Common myeloid progenitor, CD34-positive (primary cell): ENCODE results near the gene NAGK.
"Not testable (repeated sequence)": the region's sequence is repeated elsewhere in the genome, so short reads cannot be mapped to it uniquely, and the experiment has no call there.

Source experiments
- CTCF ChIA-PET: fragments of 350-600 bp; sonication (Branson Sonifier 250); formaldehyde crosslinking; loops from one replicate; lab custom pipeline; 2021; ENCODE audit warnings: antibody characterized with exemption; lab: Charles Lee
- POLR2A ChIA-PET: fragments of 350-600 bp; sonication (Branson Sonifier 250); formaldehyde crosslinking; loops from one replicate; lab custom pipeline; 2021; ENCODE audit warnings: antibody characterized with exemption; lab: Charles Lee
- DNase-seq, 3 donors: peaks; one replicate each; pipeline versions ENCODE4 v3.0.0 to v3.0.0-alpha.2; 2013
- H3K27ac ChIP-seq, 2 experiments: 1 replicate in 1 of 2; 2 replicates in 1 of 2; pipeline ENCODE4 v1.7.0; 2013; ENCODE audit warnings: inconsistent platforms in 2 of 2, low read length in 2 of 2, mild to moderate bottlenecking in 2 of 2, low read depth in 1 of 2, moderate library complexity in 1 of 2; ENCODE audit not compliant: severe bottlenecking in 2 of 2, insufficient read depth in 1 of 2, poor library complexity in 1 of 2
- H3K27me3 ChIP-seq, 5 experiments: replicated peaks in 2 of 5; 1 replicate in 3 of 5; 2 replicates in 2 of 5; pipeline versions ENCODE4 v1.6.1 to v1.7.0; 2013; ENCODE audit warnings: low read length in 4 of 5, mild to moderate bottlenecking in 2 of 5, moderate library complexity in 2 of 5, inconsistent platforms in 1 of 5; ENCODE audit not compliant: insufficient read depth in 5 of 5, control insufficient read depth in 4 of 5
- H3K36me3 ChIP-seq, 4 experiments: 1 replicate in 2 of 4; 2 replicates in 2 of 4; pipeline versions ENCODE4 v1.6.1 to v1.7.0; 2013; ENCODE audit warnings: low read length in 3 of 4, control low read depth in 1 of 4, mild to moderate bottlenecking in 1 of 4; ENCODE audit not compliant: control insufficient read depth in 4 of 4, insufficient read depth in 4 of 4
- H3K4me1 ChIP-seq, 4 experiments: 1 replicate in 3 of 4; 2 replicates in 1 of 4; pipeline versions ENCODE4 v1.6.1 to v1.7.1; 2013; ENCODE audit warnings: low read length in 3 of 4, mild to moderate bottlenecking in 3 of 4, control low read depth in 1 of 4, inconsistent platforms in 1 of 4, moderate library complexity in 1 of 4; ENCODE audit not compliant: control insufficient read depth in 4 of 4, insufficient read depth in 4 of 4; ENCODE audit errors: control extremely low read depth in 1 of 4
- H3K4me3 ChIP-seq, 7 experiments: 1 replicate in 4 of 7; 2 replicates in 3 of 7; pipeline versions ENCODE4 v1.5.1 to v1.7.0; 2013; ENCODE audit warnings: mild to moderate bottlenecking in 7 of 7, low read length in 6 of 7, moderate library complexity in 6 of 7, inconsistent platforms in 2 of 7, low read depth in 2 of 7, control low read depth in 1 of 7; ENCODE audit not compliant: insufficient read depth in 4 of 7, control insufficient read depth in 1 of 7; ENCODE audit errors: extremely low read depth in 1 of 7
- H3K9me3 ChIP-seq, 5 experiments: 1 replicate in 4 of 5; 2 replicates in 1 of 5; pipeline versions ENCODE4 v1.6.1 to v1.7.1; 2013; ENCODE audit warnings: low read length in 4 of 5, mild to moderate bottlenecking in 2 of 5, inconsistent platforms in 1 of 5, low read depth in 1 of 5, moderate library complexity in 1 of 5; ENCODE audit not compliant: control insufficient read depth in 4 of 5, insufficient read depth in 2 of 5; ENCODE audit errors: control extremely low read depth in 1 of 5
- WGBS: methylation state at CpG from one replicate; pipeline ENCODE4 v1.1.5; 2013; ENCODE audit not compliant: insufficient coverage; 5-methylcytosine and 5-hydroxymethylcytosine counted together

Gene NAGK

GRCh38 chr2:71103809-71104208, 35.4 kb downstream of the NAGK start:
- H3K27ac ChIP-seq = no peak overlapping the region
- H3K9me3 ChIP-seq = peaks cover 0 to 3% (median 0%) of the 10 kb centered on the region in 5 experiments
- 91% methylated on average over 4 of the region's 5 CpGs for WGBS
- H3K36me3 ChIP-seq = peaks cover 0 to 3% (median 0%) of the 10 kb centered on the region in 4 experiments
- ChIA-PET POLR2A (no interaction called here), CTCF (interaction anchor here (1.8 kb wide), 1 partner anchor 12 kb away, joined by 6 read pairs; no protein-coding TSS in a partner anchor)
- no peak overlapping the region for H3K4me3 ChIP-seq
- no peak for DNase-seq
- H3K4me1 ChIP-seq = peaks cover 0 to 11% (median 6%) of the 10 kb centered on the region in 4 experiments
- no peaks in the 10 kb centered on the region for H3K27me3 ChIP-seq

GRCh38 chr2:71106463-71106862, 38.0 kb downstream of the NAGK start:
- WGBS = no CpG with 5 or more reads among the region's 6 CpGs
- POLR2A ChIA-PET, H3K27me3 ChIP-seq, H3K27ac ChIP-seq, H3K36me3 ChIP-seq, CTCF ChIA-PET, H3K4me1 ChIP-seq, H3K9me3 ChIP-seq, DNase-seq, H3K4me3 ChIP-seq: not testable (repeated sequence)

- WGBS = no CpG with 5 or more reads among the region's 2 CpGs
- Histone ChIP-seq H3K4me3 (no peak overlapping the region), H3K27ac (no peak overlapping the region), H3K9me3 (peaks cover 0 to 3% (median 0%) of the 10 kb centered on the region in 5 experiments), H3K27me3 (no peaks in the 10 kb centered on the region), H3K4me1 (peaks cover 0 to 2% (median 0%) of the 10 kb centered on the region in 4 experiments), H3K36me3 (peaks cover 2 to 16% (median 6%) of the 10 kb centered on the region in 4 experiments)
- CTCF ChIA-PET = no interaction called here
- no peak for DNase-seq
- POLR2A ChIA-PET = no interaction called here
These were observed 39.6 kb downstream of the NAGK start for GRCh38 chr2:71108091-71108490.

GRCh38 chr2:71113843-71114242, 45.4 kb downstream of the NAGK start:
- H3K9me3 ChIP-seq = no peaks in the 10 kb centered on the region
- POLR2A ChIA-PET = no interaction called here
- CTCF ChIA-PET = interaction anchor here (0.6 kb wide), 1 partner anchor 96 kb away, joined by 3 read pairs; no protein-coding TSS in a partner anchor

GRCh38 chr2:71117063-71117462, 48.6 kb downstream of the NAGK start:
- H3K36me3 ChIP-seq = peaks cover 17 to 57% (median 26%) of the 10 kb centered on the region in 4 experiments
- CTCF ChIA-PET = no interaction called here
- no peaks in the 10 kb centered on the region for H3K4me1 ChIP-seq
- POLR2A ChIA-PET = no interaction called here
- H3K27ac ChIP-seq = no peak overlapping the region
- H3K27me3 ChIP-seq = no peaks in the 10 kb centered on the region
- H3K9me3 ChIP-seq = no peaks in the 10 kb centered on the region
- H3K4me3 ChIP-seq = no peak overlapping the region
- no peak for DNase-seq

More at GRCh38 chr2:71113843-71114242, 45.4 kb downstream of the NAGK start:
- no peak for DNase-seq
- 100% methylated on average over 1 of the region's 1 CpG for WGBS
- H3K4me3 ChIP-seq = no peak overlapping the region
- H3K36me3 ChIP-seq = peaks cover 8 to 47% (median 17%) of the 10 kb centered on the region in 4 experiments
- no peaks in the 10 kb centered on the region for H3K4me1 ChIP-seq
- no peaks in the 10 kb centered on the region for H3K27me3 ChIP-seq
- no peak overlapping the region for H3K27ac ChIP-seq

- no peak for DNase-seq
- H3K9me3 ChIP-seq = no peaks in the 10 kb centered on the region
- no peak overlapping the region for H3K4me3 ChIP-seq
- H3K27ac ChIP-seq = no peak overlapping the region
- H3K4me1 ChIP-seq = no peaks in the 10 kb centered on the region
- POLR2A ChIA-PET = no interaction called here
- 97% methylated on average over 5 of the region's 6 CpGs for WGBS
- H3K36me3 ChIP-seq = peaks cover 19 to 47% (median 25%) of the 10 kb centered on the region in 4 experiments
- CTCF ChIA-PET = no interaction called here
- H3K27me3 ChIP-seq = no peaks in the 10 kb centered on the region
These were observed 51.7 kb downstream of the NAGK start for GRCh38 chr2:71120195-71120594.

GRCh38 chr2:71121479-71121878, 53.0 kb downstream of the NAGK start:
- H3K27me3 ChIP-seq = no peaks in the 10 kb centered on the region
- no peaks in the 10 kb centered on the region for H3K4me1 ChIP-seq
- DNase-seq = no peak
- ChIA-PET CTCF (interaction anchor here (0.5 to 1.3 kb wide), 5 partner anchors 10 to 70 kb away, joined by 3 to 4 read pairs (median 3); no protein-coding TSS in a partner anchor), POLR2A (no interaction called here)
- peaks cover 19 to 46% (median 26%) of the 10 kb centered on the region in 4 experiments for H3K36me3 ChIP-seq
- 100% methylated on average over 1 of the region's 1 CpG for WGBS
- no peak overlapping the region for H3K4me3 ChIP-seq
- no peak overlapping the region for H3K27ac ChIP-seq
- H3K9me3 ChIP-seq = no peaks in the 10 kb centered on the region
